ENCODE measurements around the gene HEXIM2. TPM values are rescaled to one million over a fixed set of nuclear protein-coding genes. Genes with fewer than 3 reads are reported as not detected.

Gene HEXIM2
- total RNA-seq, 1 experiment from 2014 or later: 19.9 TPM

- ChIA-PET POLR2A (ENCODE audit: unreplicated experiment) (interaction anchor here (0.6 kb wide), 1 partner anchor 33 kb away, joined by 3 read pairs; the partner anchor contains the start of gene HEXIM1), CTCF (interaction anchor here (0.7 kb wide), 1 partner anchor 20 kb away, joined by 4 read pairs; the partner anchor contains the start of gene ACBD4)
- H3K27ac ChIP-seq (ENCODE audit: low read length): no peak overlapping the region
- TF ChIP-seq EZH2phosphoT487 (IDR thresholded peaks at IDR 0.05; ENCODE audit: borderline replicate concordance, low read length) (no peak), EZH2 (IDR thresholded peaks at IDR 0.05; ENCODE audit: low read length, unreplicated experiment) (no peak), CTCF (conservative IDR thresholded peaks at IDR 0.05; ENCODE audit: low read depth, low read length) (no peak)
- H3K36me3 ChIP-seq (ENCODE audit: low read depth, low read length): no peaks in the 10 kb centered on the region
- no TSS peak for BruUV-seq (replicated peaks)
- no peaks in the 10 kb centered on the region for H4K20me1 ChIP-seq (ENCODE audit: low read length)
- DNase-seq (no peak), ATAC-seq (no peak)
- H3K9me2 ChIP-seq (replicated peaks; ENCODE audit: low read length): no peaks in the 10 kb centered on the region
- H3K4me1 ChIP-seq (ENCODE audit: insufficient read depth, low read length): no peaks in the 10 kb centered on the region
- H3K9ac ChIP-seq (ENCODE audit: low read length): no peak overlapping the region
- H3K27me3 ChIP-seq (ENCODE audit: low read length): no peaks in the 10 kb centered on the region
- no peaks in the 10 kb centered on the region for H3F3A ChIP-seq (ENCODE audit: low read length, unreplicated experiment)
- intact Hi-C loops (cut with micrococcal nuclease): no loop called here
- H3K4me2 ChIP-seq (ENCODE audit: low read length): no peak overlapping the region
- H3K4me3 ChIP-seq (ENCODE audit: low read length): no peak overlapping the region
- H2AFZ ChIP-seq (ENCODE audit: low read length): no peak overlapping the region
- no peaks in the 10 kb centered on the region for H3K9me3 ChIP-seq (ENCODE audit: low read length)
- no peaks in the 10 kb centered on the region for H3K79me2 ChIP-seq (ENCODE audit: low read length)
Measured at GRCh38 chr17:45115015-45115625, 46.6 kb upstream of the HEXIM2 start.

GRCh38 chr17:45115871-45116270, 45.8 kb upstream of the HEXIM2 start:
- no peaks in the 10 kb centered on the region for H3K9me2 ChIP-seq (replicated peaks; ENCODE audit: low read length)
- ATAC-seq: no peak
- no peaks in the 10 kb centered on the region for H3K27me3 ChIP-seq (ENCODE audit: low read length)
- ChIA-PET CTCF (no interaction called here), POLR2A (ENCODE audit: unreplicated experiment) (interaction anchor here (0.6 kb wide), 1 partner anchor 33 kb away, joined by 3 read pairs; the partner anchor contains the start of gene HEXIM1)
- H3F3A ChIP-seq (ENCODE audit: low read length, unreplicated experiment): no peaks in the 10 kb centered on the region
- H2AFZ ChIP-seq (ENCODE audit: low read length): no peak overlapping the region
- intact Hi-C loops (cut with micrococcal nuclease): no loop called here
- TF ChIP-seq EZH2phosphoT487 (IDR thresholded peaks at IDR 0.05; ENCODE audit: borderline replicate concordance, low read length) (no peak), CTCF (conservative IDR thresholded peaks at IDR 0.05; ENCODE audit: low read depth, low read length) (no peak), EZH2 (IDR thresholded peaks at IDR 0.05; ENCODE audit: low read length, unreplicated experiment) (no peak)
- H3K9me3 ChIP-seq (ENCODE audit: low read length): no peaks in the 10 kb centered on the region
- no peaks in the 10 kb centered on the region for H3K79me2 ChIP-seq (ENCODE audit: low read length)
- H3K4me2 ChIP-seq (ENCODE audit: low read length): no peak overlapping the region
- no peaks in the 10 kb centered on the region for H4K20me1 ChIP-seq (ENCODE audit: low read length)
- H3K4me1 ChIP-seq (ENCODE audit: insufficient read depth, low read length): no peaks in the 10 kb centered on the region
- no TSS peak for BruUV-seq (replicated peaks)
- no peaks in the 10 kb centered on the region for H3K36me3 ChIP-seq (ENCODE audit: low read depth, low read length)
- no peak overlapping the region for H3K9ac ChIP-seq (ENCODE audit: low read length)
- H3K4me3 ChIP-seq (ENCODE audit: low read length): no peak overlapping the region
- DNase-seq: no peak
- no peak overlapping the region for H3K27ac ChIP-seq (ENCODE audit: low read length)

- ATAC-seq (no peak), DNase-seq (no peak)
- no peak for TF ChIP-seq EZH2 (IDR thresholded peaks at IDR 0.05; ENCODE audit: low read length, unreplicated experiment)
- no peak for TF ChIP-seq EZH2phosphoT487 (IDR thresholded peaks at IDR 0.05; ENCODE audit: borderline replicate concordance, low read length)
- no peak for TF ChIP-seq CTCF (conservative IDR thresholded peaks at IDR 0.05; ENCODE audit: low read depth, low read length)
- H3K4me3 ChIP-seq (ENCODE audit: low read length): no peak overlapping the region
- no peaks in the 10 kb centered on the region for H3K9me3 ChIP-seq (ENCODE audit: low read length)
- H4K20me1 ChIP-seq (ENCODE audit: low read length): no peaks in the 10 kb centered on the region
- H3K27ac ChIP-seq (ENCODE audit: low read length): no peak overlapping the region
- H3K36me3 ChIP-seq (ENCODE audit: low read depth, low read length): no peaks in the 10 kb centered on the region
- ChIA-PET POLR2A (ENCODE audit: unreplicated experiment) (no interaction called here), CTCF (no interaction called here)
- H3K27me3 ChIP-seq (ENCODE audit: low read length): no peaks in the 10 kb centered on the region
- H3K4me2 ChIP-seq (ENCODE audit: low read length): no peak overlapping the region
- no peak overlapping the region for H3K9ac ChIP-seq (ENCODE audit: low read length)
- BruUV-seq (replicated peaks): no TSS peak
- no peaks in the 10 kb centered on the region for H3K79me2 ChIP-seq (ENCODE audit: low read length)
- intact Hi-C loops (cut with micrococcal nuclease): no loop called here
- no peaks in the 10 kb centered on the region for H3K9me2 ChIP-seq (replicated peaks; ENCODE audit: low read length)
- no peaks in the 10 kb centered on the region for H3K4me1 ChIP-seq (ENCODE audit: insufficient read depth, low read length)
- no peak overlapping the region for H2AFZ ChIP-seq (ENCODE audit: low read length)
- H3F3A ChIP-seq (ENCODE audit: low read length, unreplicated experiment): no peaks in the 10 kb centered on the region
Measured at GRCh38 chr17:45116434-45117016, 45.1 kb upstream of the HEXIM2 start.

Measured in PC-3 (cell line).